Upper lobe of left lung (tissue), 4 donors: ENCODE data around the gene PLXNA4.

Experiments used
- EP300 ChIP-seq, 4 donors: sonication (generic); formaldehyde crosslinking; IDR thresholded peaks; one replicate each; pipeline ENCODE4 v1.5.1; 2017; ENCODE audit warnings: antibody characterized with exemption in 4 of 4, control low read depth in 2 of 4
- POLR2A ChIP-seq, 4 donors: fragments of 450-650 bp; IDR thresholded peaks; one replicate each; pipeline ENCODE4 v1.5.1; 2016 to 2017; ENCODE audit warnings: antibody characterized with exemption in 4 of 4, mild to moderate bottlenecking in 2 of 4
- TF ChIP-seq, protein P1 (sequence below), 6 experiments: fragments of 450-650 bp in 4 of 6; fragments of 200-600 bp in 2 of 6; sonication (generic) in 2 of 6; IDR thresholded peaks; one replicate each; pipeline ENCODE4 v1.5.1; 2016 to 2019; ENCODE audit warnings: antibody characterized with exemption in 6 of 6

DNA sequence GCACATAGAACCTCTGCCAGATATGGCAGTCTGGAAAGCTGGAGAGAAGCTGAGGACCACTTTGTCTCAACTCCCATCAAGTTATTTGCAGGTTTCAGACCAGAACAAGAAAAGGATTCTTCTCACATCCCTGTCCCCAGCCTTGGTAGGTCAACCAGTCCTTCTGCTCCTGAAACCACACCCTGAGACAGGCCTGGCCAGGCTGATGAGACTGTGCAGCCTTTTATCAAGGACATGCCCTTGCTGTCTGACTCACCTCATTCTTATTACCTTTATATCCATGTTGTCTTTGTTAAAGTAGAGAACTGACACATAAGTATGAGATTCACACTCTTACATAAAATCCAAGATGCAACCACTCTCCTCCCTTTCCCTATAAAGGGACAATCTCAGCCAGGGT is 354.9 kb downstream of the PLXNA4 start:
- TF ChIP-seq, protein P1, sequence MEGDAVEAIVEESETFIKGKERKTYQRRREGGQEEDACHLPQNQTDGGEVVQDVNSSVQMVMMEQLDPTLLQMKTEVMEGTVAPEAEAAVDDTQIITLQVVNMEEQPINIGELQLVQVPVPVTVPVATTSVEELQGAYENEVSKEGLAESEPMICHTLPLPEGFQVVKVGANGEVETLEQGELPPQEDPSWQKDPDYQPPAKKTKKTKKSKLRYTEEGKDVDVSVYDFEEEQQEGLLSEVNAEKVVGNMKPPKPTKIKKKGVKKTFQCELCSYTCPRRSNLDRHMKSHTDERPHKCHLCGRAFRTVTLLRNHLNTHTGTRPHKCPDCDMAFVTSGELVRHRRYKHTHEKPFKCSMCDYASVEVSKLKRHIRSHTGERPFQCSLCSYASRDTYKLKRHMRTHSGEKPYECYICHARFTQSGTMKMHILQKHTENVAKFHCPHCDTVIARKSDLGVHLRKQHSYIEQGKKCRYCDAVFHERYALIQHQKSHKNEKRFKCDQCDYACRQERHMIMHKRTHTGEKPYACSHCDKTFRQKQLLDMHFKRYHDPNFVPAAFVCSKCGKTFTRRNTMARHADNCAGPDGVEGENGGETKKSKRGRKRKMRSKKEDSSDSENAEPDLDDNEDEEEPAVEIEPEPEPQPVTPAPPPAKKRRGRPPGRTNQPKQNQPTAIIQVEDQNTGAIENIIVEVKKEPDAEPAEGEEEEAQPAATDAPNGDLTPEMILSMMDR (IDR thresholded peaks at IDR 0.05) = no peak
- TF ChIP-seq POLR2A (IDR thresholded peaks at IDR 0.05) (no peak), EP300 (IDR thresholded peaks at IDR 0.05) (no peak)
